ENCODE results near the gene ETNPPL.

Gene ETNPPL

DNA sequence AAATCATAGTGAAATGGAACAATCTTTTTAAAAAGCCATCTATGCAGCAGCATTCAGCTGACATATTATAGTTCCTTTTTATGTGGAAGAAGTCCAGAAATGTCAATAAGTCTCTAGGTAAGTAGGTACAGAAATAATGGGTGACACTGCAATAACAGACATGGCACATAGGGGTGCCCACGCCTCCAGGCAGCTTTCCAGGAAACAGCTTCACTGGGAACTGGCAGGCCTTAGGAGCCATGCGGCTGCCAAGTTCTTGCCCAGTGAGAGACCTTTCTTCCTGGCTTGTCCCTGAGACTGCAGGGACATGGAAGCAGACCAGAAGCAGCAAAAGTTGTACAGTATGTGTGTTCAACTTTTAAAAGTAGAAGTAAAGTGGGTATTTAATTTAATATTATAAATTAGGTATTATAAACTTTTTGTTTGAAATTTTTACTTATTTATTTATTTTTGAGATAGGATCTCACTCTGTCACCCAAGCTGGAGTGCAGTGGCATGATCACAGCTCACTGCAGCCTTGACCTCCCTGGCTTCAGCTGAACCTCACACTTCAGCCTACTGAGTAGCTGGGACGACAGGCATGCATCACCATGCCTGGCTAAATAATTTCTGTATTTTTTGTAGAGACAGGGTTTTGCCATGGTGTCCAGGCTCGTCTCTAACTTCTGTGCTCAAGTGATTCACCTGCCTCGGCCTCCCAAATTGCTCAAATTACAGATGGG lies 12.1 kb upstream of the ETNPPL start:
- no peak for TF ChIP-seq EZH2 (IDR thresholded peaks at IDR 0.05; ENCODE audit: borderline replicate concordance, low read length)
- TF ChIP-seq, protein P1, sequence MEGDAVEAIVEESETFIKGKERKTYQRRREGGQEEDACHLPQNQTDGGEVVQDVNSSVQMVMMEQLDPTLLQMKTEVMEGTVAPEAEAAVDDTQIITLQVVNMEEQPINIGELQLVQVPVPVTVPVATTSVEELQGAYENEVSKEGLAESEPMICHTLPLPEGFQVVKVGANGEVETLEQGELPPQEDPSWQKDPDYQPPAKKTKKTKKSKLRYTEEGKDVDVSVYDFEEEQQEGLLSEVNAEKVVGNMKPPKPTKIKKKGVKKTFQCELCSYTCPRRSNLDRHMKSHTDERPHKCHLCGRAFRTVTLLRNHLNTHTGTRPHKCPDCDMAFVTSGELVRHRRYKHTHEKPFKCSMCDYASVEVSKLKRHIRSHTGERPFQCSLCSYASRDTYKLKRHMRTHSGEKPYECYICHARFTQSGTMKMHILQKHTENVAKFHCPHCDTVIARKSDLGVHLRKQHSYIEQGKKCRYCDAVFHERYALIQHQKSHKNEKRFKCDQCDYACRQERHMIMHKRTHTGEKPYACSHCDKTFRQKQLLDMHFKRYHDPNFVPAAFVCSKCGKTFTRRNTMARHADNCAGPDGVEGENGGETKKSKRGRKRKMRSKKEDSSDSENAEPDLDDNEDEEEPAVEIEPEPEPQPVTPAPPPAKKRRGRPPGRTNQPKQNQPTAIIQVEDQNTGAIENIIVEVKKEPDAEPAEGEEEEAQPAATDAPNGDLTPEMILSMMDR (IDR thresholded peaks at IDR 0.05; ENCODE audit: low read length) = no peak
- Histone ChIP-seq H3K4me1 (ENCODE audit: insufficient read depth, low read length, severe bottlenecking) (no peaks in the 10 kb centered on the region), H4K20me1 (ENCODE audit: insufficient read depth, low read length) (no peaks in the 10 kb centered on the region), H3K27ac (ENCODE audit: low read depth, low read length, poor library complexity, severe bottlenecking) (no peak overlapping the region), H3F3A (ENCODE audit: insufficient read depth, low read length) (no peaks in the 10 kb centered on the region), H3K9me2 (ENCODE audit: low read depth, low read length) (no peaks in the 10 kb centered on the region), H2AFZ (ENCODE audit: low read length) (no peak overlapping the region), H3K27me3 (ENCODE audit: insufficient read depth, low read length) (0 out of 2 replicates have a peak, but pooled peaks cover 3% of the 10 kb centered on the region), H3K79me2 (ENCODE audit: insufficient read depth, low read length) (no peaks in the 10 kb centered on the region), H3K9ac (ENCODE audit: low read length) (no peak overlapping the region), H3K36me3 (ENCODE audit: insufficient read depth, low read length) (no peaks in the 10 kb centered on the region), H3K4me3 (ENCODE audit: low read depth, low read length, poor library complexity, severe bottlenecking) (no peak overlapping the region), H3K9me3 (ENCODE audit: low read length) (no peaks in the 10 kb centered on the region), H3K4me2 (ENCODE audit: low read length) (no peak overlapping the region)

DNA sequence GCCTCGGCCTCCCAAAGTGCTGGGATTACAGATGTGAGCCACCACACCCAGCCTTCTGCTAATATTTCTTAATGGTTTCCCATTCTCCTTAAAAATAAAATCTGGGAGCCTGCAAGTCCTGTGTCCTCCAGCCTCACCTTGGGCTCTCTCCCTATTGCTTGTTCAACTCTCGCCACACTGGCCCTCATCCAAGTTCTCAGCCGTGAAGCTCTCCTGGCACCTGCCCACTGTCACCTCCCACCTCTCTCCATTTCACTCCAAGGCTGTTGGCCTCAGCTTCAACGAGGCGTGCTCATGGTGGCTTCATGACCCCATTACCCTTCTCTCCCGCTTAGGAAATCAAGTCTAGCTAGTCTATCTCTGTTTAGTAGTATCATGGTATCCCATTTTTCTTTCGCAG lies 9.5 kb upstream of the ETNPPL start:
- Histone ChIP-seq H3K4me3 (ENCODE audit: low read depth, low read length, poor library complexity, severe bottlenecking) (no peak overlapping the region), H3K4me2 (ENCODE audit: low read length) (no peak overlapping the region), H3K4me1 (ENCODE audit: insufficient read depth, low read length, severe bottlenecking) (no peaks in the 10 kb centered on the region), H3F3A (ENCODE audit: insufficient read depth, low read length) (no peaks in the 10 kb centered on the region), H3K9me3 (ENCODE audit: low read length) (no peaks in the 10 kb centered on the region), H4K20me1 (ENCODE audit: insufficient read depth, low read length) (no peaks in the 10 kb centered on the region), H3K9ac (ENCODE audit: low read length) (no peak overlapping the region), H3K79me2 (ENCODE audit: insufficient read depth, low read length) (no peaks in the 10 kb centered on the region), H3K36me3 (ENCODE audit: insufficient read depth, low read length) (no peaks in the 10 kb centered on the region), H3K27me3 (ENCODE audit: insufficient read depth, low read length) (0 out of 2 replicates have a peak, but pooled peaks cover 3% of the 10 kb centered on the region), H2AFZ (ENCODE audit: low read length) (no peak overlapping the region), H3K9me2 (ENCODE audit: low read depth, low read length) (no peaks in the 10 kb centered on the region), H3K27ac (ENCODE audit: low read depth, low read length, poor library complexity, severe bottlenecking) (no peak overlapping the region)
- no peak for TF ChIP-seq EZH2 (IDR thresholded peaks at IDR 0.05; ENCODE audit: borderline replicate concordance, low read length)
- TF ChIP-seq, protein P1 (IDR thresholded peaks at IDR 0.05; ENCODE audit: low read length) = no peak

DNA sequence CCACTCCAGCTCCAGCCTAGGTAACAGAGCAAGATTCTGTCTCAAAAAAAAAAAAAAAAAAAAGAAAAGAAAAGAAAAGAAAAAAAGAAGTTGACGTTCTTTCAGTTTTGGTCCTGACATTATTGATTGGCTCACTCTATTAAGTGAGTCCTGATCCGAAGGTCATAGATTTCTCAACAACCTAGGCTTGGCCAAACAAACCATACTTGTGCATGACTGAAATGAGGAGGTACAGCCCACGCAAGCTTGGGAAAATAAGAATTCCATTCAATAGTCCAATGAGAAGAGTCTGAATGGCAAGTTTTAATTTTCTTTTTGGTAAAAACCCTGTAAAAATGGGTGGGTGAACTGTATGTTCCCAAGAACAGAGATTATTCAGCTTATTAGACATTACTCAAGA lies 3.2 kb upstream of the ETNPPL start:
- Histone ChIP-seq H3K4me2 (ENCODE audit: low read length) (no peak overlapping the region), H3K4me3 (ENCODE audit: low read depth, low read length, poor library complexity, severe bottlenecking) (no peak overlapping the region), H3K9me2 (ENCODE audit: low read depth, low read length) (no peaks in the 10 kb centered on the region), H4K20me1 (ENCODE audit: insufficient read depth, low read length) (no peaks in the 10 kb centered on the region), H3K79me2 (ENCODE audit: insufficient read depth, low read length) (no peaks in the 10 kb centered on the region), H3K9ac (ENCODE audit: low read length) (no peak overlapping the region), H3K27me3 (ENCODE audit: insufficient read depth, low read length) (no peaks in the 10 kb centered on the region), H2AFZ (ENCODE audit: low read length) (no peak overlapping the region), H3K36me3 (ENCODE audit: insufficient read depth, low read length) (no peaks in the 10 kb centered on the region), H3K27ac (ENCODE audit: low read depth, low read length, poor library complexity, severe bottlenecking) (no peak overlapping the region), H3K9me3 (ENCODE audit: low read length) (no peaks in the 10 kb centered on the region), H3K4me1 (ENCODE audit: insufficient read depth, low read length, severe bottlenecking) (no peaks in the 10 kb centered on the region), H3F3A (ENCODE audit: insufficient read depth, low read length) (no peaks in the 10 kb centered on the region)
- TF ChIP-seq, protein P1 (IDR thresholded peaks at IDR 0.05; ENCODE audit: low read length) = no peak

Data from OCI-LY1 (cell line).